ENCODE measurements around the gene ENTR1.

- TF ChIP-seq CTCF (IDR thresholded peaks at IDR 0.05) (no peak), POLR2A (IDR thresholded peaks at IDR 0.05) (no peak)
These were observed 36.2 kb downstream of the ENTR1 start for GRCh38 chr9:136374183-136374575.

All from uterus (tissue), 2 donors.